OCI-LY7 (cell line): ENCODE data around the gene RAB6C. TPM values are rescaled to one million over a fixed set of nuclear protein-coding genes. Genes with fewer than 3 reads are reported as not detected.

Experiments
- total RNA-seq, 2 experiments: library from RNA; depleted of rRNA in 1 of 2; stranded (reverse); fragments of >200 nt in 1 of 2; shearing (Covaris generic) in 1 of 2; gene quantifications; 2 replicates each; pipeline ENCODE4 v1.2.3, GENCODE V29; 2014 to 2022

RAB6C gene
- total RNA-seq, 2 experiments from 2014 or later, result not detected

Other genes with a start within 250 kb of the RAB6C start
- not detected in 2 replicates for gene POTEF, start 149.6 kb downstream of the RAB6C start, total RNA-seq (2014; rRNA removed; shearing (Covaris generic))
- not detected in 2 replicates for gene POTEF, start 149.6 kb downstream of the RAB6C start, total RNA-seq (2022)
- gene CCDC74B, start 165.4 kb downstream of the RAB6C start, total RNA-seq (2014; rRNA removed; shearing (Covaris generic)), result 2.4 and 2.6 TPM in 2 replicates
- 2.6 and 4.2 TPM in 2 replicates for gene CCDC74B, start 165.4 kb downstream of the RAB6C start, total RNA-seq (2022)
- gene SMPD4, start 201.9 kb downstream of the RAB6C start, total RNA-seq (2014; rRNA removed; shearing (Covaris generic)), result 52.0 and 61.9 TPM in 2 replicates
- gene SMPD4, start 201.9 kb downstream of the RAB6C start, total RNA-seq (2022), result 93.8 and 95.1 TPM in 2 replicates
- gene MZT2B, start 202.6 kb downstream of the RAB6C start, total RNA-seq (2014; rRNA removed; shearing (Covaris generic)), result 591 and 617 TPM in 2 replicates
- 474 and 494 TPM in 2 replicates for gene MZT2B, start 202.6 kb downstream of the RAB6C start, total RNA-seq (2022)
- not detected in 2 replicates for gene TUBA3E, start 218.8 kb downstream of the RAB6C start, total RNA-seq (2014; rRNA removed; shearing (Covaris generic))
- not detected in 2 replicates for gene TUBA3E, start 218.8 kb downstream of the RAB6C start, total RNA-seq (2022)